G401.6 (cell line): Measurements from ENCODE around the gene RAP1GAP2.
"Not testable (repeated sequence)": the region's sequence is repeated elsewhere in the genome, so short reads cannot be mapped to it uniquely, and the experiment has no call there.

Experiments
- FAIRE-seq: peaks from 2 replicates; lab custom pipeline; 2012; peaks lifted over from hg19 to GRCh38; lab: Jason Lieb, UNC

The RAP1GAP2 gene

DNA sequence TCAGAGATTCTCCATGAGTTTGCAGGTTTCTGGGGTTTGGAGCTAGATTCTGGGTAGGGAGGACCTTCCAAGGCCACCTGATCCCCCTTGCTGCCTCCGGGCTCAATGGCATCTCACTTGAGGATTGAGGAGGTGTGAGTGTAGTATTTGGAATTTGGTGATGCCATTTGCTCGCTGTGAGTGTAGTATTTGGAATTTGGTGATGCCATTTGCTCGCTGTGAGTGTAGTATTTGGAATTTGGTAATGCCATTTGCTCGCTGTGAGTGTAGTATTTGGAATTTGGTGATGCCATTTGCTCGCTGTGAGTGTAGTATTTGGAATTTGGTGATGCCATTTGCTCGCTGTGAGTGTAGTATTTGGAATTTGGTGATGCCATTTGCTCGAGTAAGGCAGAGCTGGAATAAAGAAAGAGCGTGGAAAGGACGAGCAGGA is 202.2 kb downstream of the RAP1GAP2 start:
- not testable (repeated sequence) for FAIRE-seq

DNA sequence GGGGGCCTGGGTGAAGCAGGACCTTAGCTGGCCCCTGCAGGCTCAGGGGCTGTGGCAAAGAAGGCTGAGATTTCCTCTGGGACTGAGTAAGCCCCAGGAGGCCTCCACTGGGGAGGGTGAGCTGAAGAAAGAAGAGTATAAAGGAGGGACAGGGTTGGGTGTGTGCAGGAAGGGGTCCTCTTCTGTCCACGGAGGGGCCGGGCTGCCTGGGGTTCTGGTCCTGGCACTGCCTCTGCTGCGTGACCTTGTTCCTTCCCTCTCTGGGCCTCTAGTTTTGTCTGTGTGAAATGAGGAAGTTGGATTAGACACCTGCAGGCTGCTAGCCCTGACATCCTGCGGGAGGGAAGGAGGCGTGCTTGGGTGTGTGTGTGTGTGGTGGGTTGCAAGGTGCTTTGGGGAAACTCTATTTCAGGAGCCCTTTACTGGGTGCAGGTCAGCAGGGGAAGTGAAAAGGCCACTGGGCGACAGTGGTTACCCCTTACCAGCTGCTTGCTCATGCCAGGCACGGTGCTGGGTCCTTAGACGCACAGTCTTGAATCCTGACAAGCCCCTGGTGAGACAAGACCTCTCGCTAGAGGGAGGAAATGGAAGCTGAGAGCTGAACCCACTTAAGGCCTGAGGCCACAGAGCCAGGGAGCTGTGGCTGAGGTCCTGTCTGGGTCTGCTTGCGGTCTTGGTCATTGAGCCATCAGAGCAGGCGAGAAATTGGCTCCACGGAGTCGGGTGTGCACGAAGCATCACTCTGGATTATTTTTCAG is 206.5 kb downstream of the RAP1GAP2 start:
- FAIRE-seq: no peak

DNA sequence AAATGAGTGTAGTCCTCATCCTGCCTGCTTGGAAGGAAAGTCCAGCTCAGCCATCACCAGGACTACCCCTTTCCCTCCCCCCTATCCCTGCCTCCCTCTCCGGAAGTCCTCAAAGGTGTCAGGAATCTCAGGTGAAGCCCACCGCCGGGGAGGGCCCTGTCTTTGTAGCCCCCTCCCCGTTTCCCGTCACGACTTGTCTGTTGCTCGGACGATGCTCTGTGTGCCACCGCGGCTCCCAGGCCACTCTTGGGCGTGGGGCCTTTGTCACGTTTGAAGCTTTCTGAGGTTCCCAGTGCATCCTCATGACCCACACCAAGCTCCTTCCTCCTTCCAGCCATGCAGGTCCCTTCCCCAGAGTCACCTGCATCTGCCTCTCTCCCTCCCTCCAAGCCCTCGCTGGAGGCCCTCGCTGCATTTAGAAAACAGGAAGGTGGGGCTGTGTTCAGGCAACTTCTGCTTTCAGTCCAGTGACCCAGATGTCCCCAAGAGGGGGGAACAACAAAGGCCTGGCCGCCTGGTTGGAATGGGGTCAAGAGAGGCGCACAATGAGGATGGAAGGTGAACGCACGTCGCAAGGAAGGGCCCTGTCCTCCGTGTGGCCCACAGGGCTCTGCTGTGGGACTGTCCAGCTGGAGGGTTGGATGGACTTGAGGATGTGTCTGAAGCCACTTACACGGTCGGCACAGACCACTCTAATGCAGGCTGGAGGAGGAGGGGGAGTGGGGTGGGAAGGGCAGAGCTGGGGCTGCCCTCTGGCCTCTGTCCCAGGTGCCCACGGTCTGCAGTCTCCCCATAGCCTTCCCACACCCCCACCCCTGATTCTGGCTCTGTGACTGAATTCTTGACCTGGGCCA is 207.3 kb downstream of the RAP1GAP2 start:
- no peak for FAIRE-seq

DNA sequence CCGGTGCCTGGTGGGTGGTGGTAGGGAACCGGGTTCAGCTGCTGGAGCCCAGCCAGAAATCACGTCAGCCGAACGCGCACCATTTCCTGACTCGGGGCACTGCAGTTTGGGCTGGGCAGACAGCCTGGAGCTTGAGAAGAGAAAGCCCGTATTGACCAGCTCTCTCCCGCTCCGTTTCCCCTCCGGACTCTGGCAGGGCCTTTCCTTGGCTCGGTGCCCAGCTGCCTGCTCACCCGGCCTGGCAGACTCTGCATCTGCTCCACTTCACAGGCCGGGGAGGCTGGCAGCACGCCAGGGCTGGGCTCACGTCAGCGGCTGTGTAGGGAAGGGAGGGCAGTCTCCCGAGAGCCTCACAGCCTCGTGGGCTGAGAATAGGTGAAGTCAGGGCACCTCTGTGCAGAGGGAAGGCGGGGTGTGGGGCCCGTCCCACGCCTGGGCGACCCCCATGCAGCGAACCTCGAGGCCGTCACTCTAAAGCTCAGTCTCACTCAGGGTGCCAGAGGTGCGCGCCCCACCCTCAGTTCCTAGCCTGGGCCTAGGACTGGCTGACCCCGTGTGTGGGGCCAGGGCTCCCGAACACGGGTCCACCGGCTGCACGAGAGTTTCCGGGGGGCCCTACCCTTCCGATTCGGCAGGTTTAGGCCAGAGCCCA is 208.0 kb downstream of the RAP1GAP2 start:
- FAIRE-seq: no peak

DNA sequence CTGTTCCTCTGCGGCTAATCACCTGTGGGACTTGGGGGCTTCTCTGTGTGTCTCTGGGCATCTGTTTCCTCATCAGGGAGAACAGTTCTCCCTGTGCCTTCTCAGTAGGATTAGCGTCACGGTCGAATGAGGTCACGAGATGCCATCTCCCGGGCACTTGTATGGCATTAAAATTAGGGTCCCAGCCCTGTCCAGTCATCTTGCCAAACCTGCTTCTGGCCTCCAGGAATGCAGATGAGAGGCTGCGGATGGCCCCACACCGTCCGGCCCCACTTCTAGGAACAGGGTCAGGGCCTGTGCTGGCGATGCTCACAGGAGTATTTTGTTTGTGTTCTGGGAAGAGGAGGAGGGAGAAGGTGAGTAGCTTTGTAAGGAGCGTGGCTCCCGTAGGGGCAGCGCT is 208.7 kb downstream of the RAP1GAP2 start:
- no peak for FAIRE-seq

DNA sequence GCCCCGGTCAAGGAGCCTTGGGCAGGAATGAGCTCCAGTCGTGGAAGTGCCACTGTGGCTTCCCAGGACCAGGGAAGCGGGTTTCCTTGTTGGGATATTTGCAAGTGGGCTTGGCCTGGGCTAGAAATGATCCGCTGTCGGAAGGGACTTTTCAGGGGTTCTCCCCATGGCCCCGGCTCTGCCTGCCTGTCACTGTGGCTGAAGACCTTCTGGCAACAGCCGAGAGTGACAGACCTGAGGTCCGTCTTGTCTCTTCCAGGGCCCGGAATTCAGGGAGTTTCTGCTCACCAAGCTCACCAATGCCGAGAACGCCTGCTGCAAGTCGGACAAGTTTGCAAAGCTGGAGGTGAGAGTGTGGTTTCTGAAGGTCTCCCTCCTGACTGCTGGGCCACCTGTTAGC is 209.5 kb downstream of the RAP1GAP2 start:
- no peak for FAIRE-seq

DNA sequence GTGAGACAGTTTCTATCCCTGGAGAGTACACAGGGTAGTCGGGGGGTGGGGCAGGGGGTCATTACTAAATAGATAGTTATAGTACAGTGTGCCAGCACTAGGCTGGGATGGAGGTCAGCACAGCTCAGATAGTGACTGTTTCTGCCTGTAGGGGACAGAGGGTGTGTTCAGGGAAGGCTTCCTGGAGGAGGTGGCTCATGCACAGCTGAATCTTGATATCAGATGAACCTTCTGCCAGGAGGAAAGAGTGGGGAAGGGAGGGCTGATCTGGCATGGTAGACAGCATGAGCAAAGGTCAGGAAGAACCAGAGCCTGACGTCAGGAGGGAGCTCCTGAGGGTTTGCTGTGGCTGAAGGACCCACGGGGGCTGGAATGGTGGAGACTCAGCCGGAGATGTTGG is 210.6 kb downstream of the RAP1GAP2 start:
- no peak for FAIRE-seq

DNA sequence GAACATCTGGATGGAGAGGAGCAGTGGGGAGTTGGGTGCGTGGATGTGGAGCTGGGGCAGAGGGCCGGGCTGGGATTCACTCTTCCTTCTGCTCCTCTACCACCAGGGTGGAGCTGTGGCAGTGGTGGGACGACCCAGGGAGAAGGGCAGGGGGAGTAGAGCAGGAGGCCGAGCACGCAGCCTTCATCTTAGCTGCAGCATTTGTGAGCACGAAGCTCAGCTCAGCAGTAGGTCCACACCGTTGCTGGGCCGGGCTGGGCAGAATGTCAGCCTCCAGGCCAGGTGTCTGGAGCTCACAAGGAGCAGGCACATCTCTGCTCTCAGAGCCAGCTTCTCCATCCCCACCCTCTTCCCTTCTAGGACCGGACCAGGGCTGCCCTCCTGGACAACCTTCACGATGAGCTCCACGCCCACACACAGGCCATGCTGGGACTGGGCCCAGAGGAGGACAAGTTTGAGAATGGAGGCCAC is 211.4 kb downstream of the RAP1GAP2 start:
- no peak for FAIRE-seq

DNA sequence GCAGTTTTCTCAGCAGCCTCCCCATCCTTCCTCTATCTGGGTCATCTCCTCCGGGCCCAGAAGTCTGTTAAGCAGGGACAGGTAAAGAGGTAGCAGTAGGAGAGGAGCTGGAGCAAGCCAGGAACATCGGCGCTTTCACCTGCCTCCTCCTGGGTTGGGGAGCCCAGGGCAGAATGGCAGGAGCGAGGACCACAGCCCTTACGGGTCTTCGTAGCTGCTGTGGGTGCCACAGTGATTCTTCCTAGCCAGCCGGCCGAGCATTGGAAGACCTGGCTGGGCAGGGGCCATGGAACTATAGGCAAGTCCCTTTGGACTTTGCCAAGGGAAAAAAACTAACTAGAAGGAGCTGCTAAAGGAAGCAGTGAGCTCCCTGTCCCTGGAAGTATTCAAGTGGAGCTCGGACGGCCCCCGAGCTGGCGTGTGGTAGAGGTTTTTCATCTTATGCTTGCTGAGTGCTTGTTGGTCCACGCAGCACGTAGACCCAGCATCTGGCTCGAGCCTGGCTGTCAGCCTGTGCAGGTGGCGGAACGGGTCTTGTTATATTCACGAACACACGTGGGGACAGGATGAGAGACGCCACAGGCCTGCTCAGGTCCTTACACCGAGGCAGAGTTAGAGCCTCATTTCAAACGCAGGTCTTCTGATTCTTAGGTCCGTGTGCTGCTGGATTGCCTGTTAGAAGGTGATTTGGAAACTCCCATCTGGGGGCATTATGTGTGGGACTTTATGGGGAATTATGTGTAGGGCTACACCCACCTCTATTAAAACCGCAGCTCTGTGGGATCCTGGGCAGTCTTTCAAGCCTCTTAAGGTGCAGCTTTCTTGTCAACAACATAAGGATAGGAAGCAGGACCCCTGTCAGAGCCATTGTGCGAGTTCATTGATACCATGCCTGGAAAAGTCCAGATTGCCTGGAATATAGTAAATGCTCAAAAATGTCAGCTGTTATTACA is 212.4 kb downstream of the RAP1GAP2 start:
- no peak for FAIRE-seq

DNA sequence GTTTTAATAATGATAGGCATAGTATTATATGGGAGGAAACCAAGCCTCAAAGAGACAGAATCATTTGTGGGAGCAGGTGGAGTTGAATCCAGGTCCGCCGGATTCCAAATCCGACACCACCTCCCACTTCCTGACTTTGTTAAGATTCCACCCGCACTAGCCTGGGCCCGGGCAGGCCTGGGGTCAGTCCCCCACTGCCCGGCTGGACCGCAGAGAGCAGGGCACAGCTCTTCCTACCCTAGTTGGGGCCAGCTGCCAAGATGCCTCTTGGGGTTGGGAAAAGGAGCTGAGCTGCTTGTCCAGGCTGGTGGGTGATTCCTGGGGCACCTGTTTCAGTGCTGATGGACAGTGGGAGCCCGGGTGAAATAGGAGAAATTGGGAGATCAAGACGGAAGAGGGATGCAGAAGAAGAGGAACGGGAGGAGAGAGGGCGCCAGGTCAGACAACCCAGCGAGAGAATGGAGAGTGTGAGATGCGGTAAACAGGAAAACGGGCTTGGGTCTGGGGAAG is 213.2 kb downstream of the RAP1GAP2 start:
- no peak for FAIRE-seq

DNA sequence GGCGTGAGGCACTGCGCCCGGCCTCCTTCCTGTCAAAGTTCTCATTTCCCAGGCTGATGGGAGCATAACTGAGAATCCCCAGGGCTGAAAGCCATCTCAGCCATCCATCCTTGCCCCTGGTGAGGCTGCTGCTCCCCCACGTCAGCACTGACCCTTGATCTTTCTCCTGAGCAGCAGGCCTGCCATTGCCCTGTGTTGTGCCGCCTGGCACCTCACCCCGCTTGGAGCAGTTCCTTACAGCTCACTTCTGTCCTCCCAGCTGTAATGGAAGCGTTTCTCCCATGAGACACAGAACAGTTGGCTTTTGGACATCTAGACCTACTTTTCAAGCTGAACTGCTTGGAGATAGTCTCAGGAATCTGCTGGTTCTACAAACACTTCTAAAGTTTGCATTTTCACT is 215.7 kb downstream of the RAP1GAP2 start:
- FAIRE-seq: no peak

DNA sequence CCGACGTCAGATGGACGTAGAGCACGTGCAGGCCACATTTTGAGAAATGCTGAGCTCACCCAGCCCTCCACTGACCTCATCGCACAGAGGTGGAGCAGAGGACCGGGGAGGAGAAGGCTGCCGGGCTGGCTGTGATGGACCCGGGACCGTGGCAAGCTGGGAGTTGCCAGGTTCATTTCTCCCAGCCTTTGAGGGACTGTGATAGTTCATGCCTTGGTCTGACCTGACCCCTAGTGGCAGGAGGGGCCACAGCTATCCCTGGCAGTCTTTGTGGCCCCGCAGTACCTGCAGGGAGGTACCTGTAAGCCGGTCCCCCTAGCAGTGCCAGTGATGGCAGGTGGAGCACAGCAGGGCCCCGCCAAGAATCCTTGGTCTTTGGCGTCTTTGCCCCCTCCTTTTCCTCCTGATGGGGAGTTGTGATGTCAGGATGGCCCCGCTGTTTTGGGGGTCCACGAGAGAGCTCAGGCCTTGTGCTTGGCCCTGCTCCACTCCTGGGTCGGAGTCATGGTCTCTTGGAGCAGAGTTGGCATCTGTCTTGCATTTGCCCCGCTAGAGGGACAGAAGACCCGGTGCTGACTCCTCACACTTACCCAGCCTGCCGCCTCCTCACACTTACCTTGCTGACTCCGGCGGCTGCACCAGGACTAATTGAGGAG is 216.8 kb downstream of the RAP1GAP2 start:
- no peak for FAIRE-seq

DNA sequence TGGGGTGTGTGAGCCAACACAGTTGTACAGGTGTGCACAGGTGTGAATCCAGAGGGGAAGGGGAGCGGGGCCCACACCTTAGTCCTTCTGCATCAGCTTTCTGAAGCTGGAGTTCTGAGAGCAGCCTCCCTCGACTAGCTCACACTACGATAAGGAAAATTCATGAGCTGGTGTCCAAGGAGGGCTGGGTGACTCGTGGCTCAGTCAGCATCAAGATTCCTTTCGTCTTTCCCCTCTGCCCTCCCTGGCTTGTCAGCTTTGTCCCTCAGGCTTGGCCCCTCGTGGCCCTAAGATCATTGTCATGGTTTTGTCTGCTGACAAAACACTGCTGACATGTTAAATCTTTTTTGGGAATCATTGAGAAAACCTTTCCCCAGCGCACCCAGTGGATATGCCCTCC is 219.7 kb downstream of the RAP1GAP2 start:
- FAIRE-seq: no peak

DNA sequence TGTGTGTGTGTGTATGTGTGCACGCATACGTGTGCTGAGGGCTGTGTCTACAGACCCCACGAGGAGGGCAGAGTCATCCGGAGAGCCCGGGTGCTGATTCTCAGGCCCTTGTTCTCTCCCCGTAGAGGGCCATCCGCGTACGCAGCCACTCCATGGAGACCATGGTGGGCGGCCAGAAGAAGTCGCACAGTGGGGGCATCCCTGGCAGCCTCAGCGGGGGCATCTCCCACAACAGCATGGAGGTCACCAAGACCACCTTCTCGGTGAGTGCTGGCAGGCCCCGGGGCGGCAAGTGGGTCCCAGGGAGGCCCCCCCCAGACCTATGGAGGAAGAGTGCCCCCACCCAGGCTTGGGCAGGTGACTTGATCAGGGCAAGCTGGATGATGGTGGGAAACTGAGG is 221.7 kb downstream of the RAP1GAP2 start:
- no peak for FAIRE-seq

DNA sequence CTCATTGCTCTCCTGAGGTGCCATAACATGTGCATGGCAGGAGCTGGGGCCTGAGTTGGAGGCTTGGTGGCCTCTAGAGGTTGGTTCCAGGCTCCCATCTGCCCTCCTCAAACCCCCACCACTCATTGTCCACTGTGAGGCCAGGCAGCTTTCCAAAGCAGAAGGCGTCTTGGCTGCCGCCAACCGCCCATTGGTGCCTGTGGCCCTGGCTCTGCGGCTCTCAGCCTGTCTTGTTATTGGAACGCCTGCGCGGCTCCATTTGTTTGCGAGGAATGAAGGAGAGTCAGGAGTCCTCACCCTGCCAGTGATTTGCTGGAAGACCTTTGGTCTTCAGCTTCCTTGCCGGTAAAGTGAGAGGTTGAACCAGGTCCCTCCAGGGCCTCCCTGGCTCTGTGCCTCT is 223.5 kb downstream of the RAP1GAP2 start:
- no peak for FAIRE-seq

DNA sequence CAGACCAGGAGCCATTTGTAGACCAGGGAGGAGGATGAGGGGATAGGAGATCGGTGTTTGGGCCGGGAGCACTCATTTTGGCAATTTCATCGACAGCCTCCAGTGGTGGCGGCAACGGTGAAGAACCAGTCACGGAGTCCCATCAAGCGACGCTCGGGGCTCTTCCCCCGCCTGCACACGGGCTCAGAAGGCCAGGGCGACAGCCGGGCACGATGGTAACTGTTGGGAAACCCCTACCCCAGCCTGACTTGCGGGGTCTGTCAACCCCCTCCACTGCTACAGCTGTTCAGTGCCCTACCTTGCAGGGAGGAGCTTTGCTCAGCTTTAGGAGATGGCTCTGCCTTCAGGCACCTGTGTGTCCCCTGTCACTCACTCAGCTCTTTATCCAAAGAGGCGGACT is 224.1 kb downstream of the RAP1GAP2 start:
- no peak for FAIRE-seq

DNA sequence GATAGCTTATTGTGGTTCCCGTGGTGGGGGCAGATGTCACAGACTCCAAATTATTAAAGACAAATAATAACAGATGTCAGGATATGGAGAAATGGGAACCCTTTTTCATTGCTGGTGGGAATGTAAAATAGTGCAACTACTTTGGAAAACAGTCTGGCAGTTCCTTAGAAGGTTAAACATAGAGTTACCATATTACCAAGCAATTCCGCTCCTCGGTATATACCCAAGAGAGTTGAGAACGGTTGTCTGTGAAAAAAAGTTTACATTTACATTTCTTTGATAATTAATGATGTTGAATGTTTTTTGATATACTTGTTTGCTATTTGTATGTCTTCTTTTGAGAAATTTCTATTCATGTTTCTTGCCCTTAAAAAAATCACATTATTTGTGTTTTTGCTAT is 226.0 kb downstream of the RAP1GAP2 start:
- FAIRE-seq: no peak

DNA sequence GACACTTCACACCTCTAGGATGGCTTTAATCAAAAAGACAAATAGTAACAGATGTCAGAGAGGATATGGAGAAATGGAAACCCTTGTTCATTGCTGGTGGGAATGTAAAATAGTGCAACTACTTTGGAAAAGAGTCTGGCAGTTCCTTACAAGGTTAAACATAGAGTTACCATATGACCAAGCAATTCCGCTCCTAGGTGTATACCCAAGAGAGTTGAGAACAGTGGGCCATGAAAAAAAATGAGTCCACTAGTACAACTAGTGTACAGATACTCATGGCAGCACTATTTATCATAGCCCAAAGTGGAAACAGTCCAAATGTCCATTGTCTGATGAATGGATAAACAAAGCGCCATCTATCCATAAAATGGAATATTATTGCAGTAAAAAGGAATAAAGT is 228.1 kb downstream of the RAP1GAP2 start:
- FAIRE-seq: no peak

DNA sequence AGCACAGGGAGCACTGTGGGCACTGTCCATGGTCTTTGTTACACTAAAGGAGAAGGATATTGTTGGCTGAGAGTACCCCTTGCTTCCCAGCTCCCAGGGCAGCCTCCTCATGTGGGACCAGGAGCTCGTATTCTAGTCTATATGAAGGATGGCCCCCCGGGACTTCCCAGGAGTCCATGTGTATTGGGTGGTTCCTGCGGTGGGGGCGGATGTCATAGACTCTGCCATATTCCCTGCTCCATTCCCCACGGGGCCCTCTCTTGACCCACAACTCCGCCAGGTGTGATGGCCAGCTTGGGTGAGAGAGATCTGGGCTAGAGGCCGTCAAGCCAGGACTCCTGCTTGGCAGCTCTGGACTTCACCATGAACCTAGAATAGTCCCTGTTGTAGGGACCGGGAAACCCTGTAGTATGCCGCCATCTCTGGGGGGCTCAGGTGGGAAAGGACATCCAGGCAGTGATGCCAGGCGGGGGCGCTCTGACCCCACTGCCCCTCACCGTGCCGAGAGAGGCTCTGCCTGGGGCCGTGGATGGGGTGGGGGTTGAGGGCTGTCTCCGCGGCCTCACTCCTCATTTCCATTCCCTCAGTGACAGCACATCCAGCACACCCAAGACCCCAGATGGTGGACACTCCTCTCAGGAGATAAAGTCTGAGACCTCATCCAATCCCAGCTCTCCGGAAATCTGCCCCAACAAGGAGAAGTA is 229.3 kb downstream of the RAP1GAP2 start:
- no peak for FAIRE-seq

DNA sequence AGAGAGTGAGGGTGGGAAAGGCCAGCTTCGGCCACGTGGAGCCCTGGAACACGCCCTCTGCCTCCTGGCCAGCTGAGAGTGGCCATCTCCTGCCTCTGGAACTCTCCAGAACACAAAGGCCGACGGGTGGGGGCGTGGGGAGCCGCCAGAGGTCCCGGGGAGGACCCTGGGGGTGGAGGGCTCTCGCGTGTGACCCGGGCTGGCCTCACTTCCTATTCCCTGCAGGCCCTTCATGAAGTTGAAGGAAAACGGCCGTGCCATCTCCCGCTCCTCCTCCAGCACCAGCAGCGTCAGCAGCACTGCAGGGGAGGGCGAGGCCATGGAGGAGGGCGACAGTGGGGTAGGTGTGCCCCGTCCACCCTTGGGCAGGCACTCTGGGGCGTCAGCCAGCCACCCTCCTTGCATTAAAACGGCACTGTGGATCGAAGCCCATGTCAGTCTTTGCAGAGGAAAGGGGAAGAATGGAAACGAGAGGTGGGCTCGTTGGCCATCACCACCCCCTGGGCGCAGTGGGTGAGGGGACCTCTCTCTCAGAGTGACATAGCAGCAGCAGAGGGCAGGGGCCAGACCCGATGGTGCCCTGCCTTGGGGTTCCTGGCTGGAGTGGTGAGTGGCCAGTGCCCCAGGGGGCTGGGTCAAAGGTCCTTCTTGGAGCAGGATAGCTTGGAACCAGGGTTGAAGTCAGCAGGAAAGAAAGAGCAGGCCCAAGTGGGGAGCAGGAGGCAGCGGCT is 230.1 kb downstream of the RAP1GAP2 start:
- no peak for FAIRE-seq
